IMR-90 (cell line): Measurements from ENCODE around the gene KCNT1.

Experiments
- BHLHE40 ChIP-seq: fragments of 150-350 bp; IDR thresholded peaks from 2 replicates; pipeline ENCODE4 v1.6.1; 2016; ENCODE audit warnings: mild to moderate bottlenecking, low read depth, low read length
- CTCF ChIP-seq: conservative IDR thresholded peaks from 2 replicates; pipeline ENCODE4 v1.5.1; 2012; ENCODE audit warnings: mild to moderate bottlenecking, low read depth, low read length, improper control_type of control experiment
- MAFK ChIP-seq: IDR thresholded peaks from 2 replicates; pipeline ENCODE4 v1.6.1; 2012; ENCODE audit warnings: low read depth, low read length, improper control_type of control experiment
- MAZ ChIP-seq: IDR thresholded peaks from 2 replicates; pipeline ENCODE4 v1.6.1; 2012; ENCODE audit warnings: low read depth, mild to moderate bottlenecking, low read length, improper control_type of control experiment, moderate library complexity, borderline replicate concordance
- POLR2A ChIP-seq: IDR thresholded peaks from 2 replicates; pipeline ENCODE4 v1.6.1; 2012; ENCODE audit warnings: mild to moderate bottlenecking, low read depth, low read length
- RAD21 ChIP-seq: IDR thresholded peaks from 2 replicates; pipeline ENCODE4 v1.6.1; 2012; ENCODE audit warnings: low read length, improper control_type of control experiment
- RCOR1 ChIP-seq: IDR thresholded peaks from 2 replicates; pipeline ENCODE4 v1.6.1; 2012; ENCODE audit warnings: mild to moderate bottlenecking, low read length, improper control_type of control experiment; ENCODE audit not compliant: insufficient replicate concordance

GRCh38 chr9:135699440-135699839, 2.5 kb upstream of the KCNT1 start, which contains the start of gene SOHLH1:
- TF ChIP-seq CTCF (no peak), MAZ (no peak), POLR2A (no peak), RCOR1 (no peak), RAD21 (no peak), BHLHE40 (no peak), MAFK (no peak)
